Pancreas (tissue), 10 donors: ENCODE results near the gene SLC6A5. TPM values are rescaled to one million over a fixed set of nuclear protein-coding genes. Genes with fewer than 3 reads are reported as not detected.

Source experiments
- ATAC-seq, 4 donors: fragments of 200-7000 bp; cut with Tn5 transposase; one replicate each; pipeline versions ENCODE4 v1.8.0 to v1.9.1; 2020; ENCODE audit warnings: mild to moderate bottlenecking in 4 of 4, moderate library complexity in 4 of 4
- DNase-seq, 6 donors: peaks; one replicate each; pipeline ENCODE4 v3.0.0-alpha.2; 2020
- FAIRE-seq: peaks from 2 replicates; lab custom pipeline; 2012; peaks lifted over from hg19 to GRCh38; lab: Jason Lieb, UNC
- H3K27ac ChIP-seq, 4 donors: fragments of 200-600 bp; sonication (generic); 1 replicate in 3 of 4; 2 replicates in 1 of 4; pipeline versions ENCODE4 v1.5.0 to v1.8.0; 2020
- H3K27me3 ChIP-seq, 4 donors: fragments of 200-600 bp; one replicate each; pipeline ENCODE4 v1.8.0; 2021
- H3K36me3 ChIP-seq, 3 donors: fragments of 200-600 bp; sonication (generic) in 1 of 3; one replicate each; pipeline versions ENCODE4 v1.5.0 to v1.8.0; 2020 to 2021
- H3K4me1 ChIP-seq, 3 donors: fragments of 200-600 bp; one replicate each; pipeline ENCODE4 v1.8.0; 2021
- H3K4me3 ChIP-seq, 4 donors: fragments of 200-600 bp; sonication (generic) in 2 of 4; one replicate each; pipeline versions ENCODE4 v1.5.0 to v1.8.0; 2020 to 2021
- H3K9me3 ChIP-seq, 4 donors: fragments of 200-600 bp; one replicate each; pipeline ENCODE4 v1.8.0; 2021
- WGBS, 2 donors: extraction: QIAGEN DNeasy Blood & Tissue Kit; methylation state at CpG; one replicate each; pipeline ENCODE4 v1.1.7; 2013; 5-methylcytosine and 5-hydroxymethylcytosine counted together
- intact Hi-C, 3 donors: fragments of 100-400 bp; cut with DNase I; formaldehyde crosslinking; loops; one replicate each; pipeline versions ENCODE4 v1.11.1 to v1.14.2; 2022
- polyA plus RNA-seq, 2 donors: library from polyadenylated mRNA; stranded (reverse); fragments of 200-250 nt; gene quantifications; one replicate each; pipeline ENCODE4 v1.2.3, GENCODE V29; 2013
- total RNA-seq, 6 donors: library from RNA; stranded (reverse); fragmentation: NEBNext Ultra II Directional in 4 of 6; extraction: Animal tissue kit (Norgen Biotek cat#: 25700) in 4 of 6; gene quantifications; one replicate each; pipeline versions ENCODE4 v1.2.1 to v1.2.4, GENCODE V29; 2021 to 2023
- TF ChIP-seq, protein P1 (sequence below), 4 donors: fragments of 200-600 bp; sonication (generic) in 3 of 4; IDR thresholded peaks; one replicate each; pipeline versions ENCODE4 v1.5.0 to v1.8.0; 2021; ENCODE audit warnings: antibody characterized with exemption in 4 of 4
- donor health status: healthy with polysubstance abuse.
- donor health status: DM: no; HTN: no; CAD: no; lungs with moderate emphysema.
- donor health status: DM: no; HTN: no; CAD: no.
- donor health status: control.
- donor health status: control.
- donor health status: Bipolar disorder and iron deficiency.
- donor health status: DM: yes; HTN: yes; CAD: no.
- donor health status: DM: no; HTN: no; CAD: no.
- donor health status: DM: no; HTN: no; CAD: no.
- donor health status: DM: yes; HTN: yes; CAD: no.

Gene SLC6A5
- total and polyA plus RNA-seq, 8 donors = not detected

DNA sequence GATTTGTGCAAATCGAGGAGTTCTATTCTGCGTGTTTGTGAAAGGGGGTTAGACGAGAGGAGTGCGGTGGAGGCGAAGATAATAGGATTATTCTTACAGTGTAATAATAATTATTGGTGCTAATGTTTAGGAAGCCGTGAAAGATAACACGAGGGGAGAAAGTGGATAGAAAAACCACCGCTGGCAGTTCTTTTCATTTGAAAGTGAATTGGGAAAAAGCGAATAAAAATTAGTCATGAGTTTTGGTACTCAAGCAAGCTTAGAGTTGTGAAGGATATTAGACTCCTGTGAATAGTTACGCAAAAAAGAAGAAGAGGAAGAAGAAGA is 575 bp downstream of the SLC6A5 start:
- no peaks in the 10 kb centered on the region for H3K4me1 ChIP-seq
- no peaks in the 10 kb centered on the region for H3K36me3 ChIP-seq
- H3K4me3 ChIP-seq = no peak overlapping the region
- H3K9me3 ChIP-seq = no peaks in the 10 kb centered on the region
- DNase-seq (no peak), ATAC-seq (no peak), FAIRE-seq (no peak)
- WGBS, 2 donors = 14 to 16% methylated on average over 10 of the region's 10 CpGs
- H3K27me3 ChIP-seq = peaks cover 0 to 45% (median 19%) of the 10 kb centered on the region in 4 donors
- TF ChIP-seq, protein P1, sequence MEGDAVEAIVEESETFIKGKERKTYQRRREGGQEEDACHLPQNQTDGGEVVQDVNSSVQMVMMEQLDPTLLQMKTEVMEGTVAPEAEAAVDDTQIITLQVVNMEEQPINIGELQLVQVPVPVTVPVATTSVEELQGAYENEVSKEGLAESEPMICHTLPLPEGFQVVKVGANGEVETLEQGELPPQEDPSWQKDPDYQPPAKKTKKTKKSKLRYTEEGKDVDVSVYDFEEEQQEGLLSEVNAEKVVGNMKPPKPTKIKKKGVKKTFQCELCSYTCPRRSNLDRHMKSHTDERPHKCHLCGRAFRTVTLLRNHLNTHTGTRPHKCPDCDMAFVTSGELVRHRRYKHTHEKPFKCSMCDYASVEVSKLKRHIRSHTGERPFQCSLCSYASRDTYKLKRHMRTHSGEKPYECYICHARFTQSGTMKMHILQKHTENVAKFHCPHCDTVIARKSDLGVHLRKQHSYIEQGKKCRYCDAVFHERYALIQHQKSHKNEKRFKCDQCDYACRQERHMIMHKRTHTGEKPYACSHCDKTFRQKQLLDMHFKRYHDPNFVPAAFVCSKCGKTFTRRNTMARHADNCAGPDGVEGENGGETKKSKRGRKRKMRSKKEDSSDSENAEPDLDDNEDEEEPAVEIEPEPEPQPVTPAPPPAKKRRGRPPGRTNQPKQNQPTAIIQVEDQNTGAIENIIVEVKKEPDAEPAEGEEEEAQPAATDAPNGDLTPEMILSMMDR (IDR thresholded peaks at IDR 0.05) = no peak
- H3K27ac ChIP-seq = no peak overlapping the region
- intact Hi-C loops = loop anchor here in 1 of 3 donors (10.0 kb wide), 1 partner anchor 215 kb away; the partner anchor contains the start of gene PRMT3

DNA sequence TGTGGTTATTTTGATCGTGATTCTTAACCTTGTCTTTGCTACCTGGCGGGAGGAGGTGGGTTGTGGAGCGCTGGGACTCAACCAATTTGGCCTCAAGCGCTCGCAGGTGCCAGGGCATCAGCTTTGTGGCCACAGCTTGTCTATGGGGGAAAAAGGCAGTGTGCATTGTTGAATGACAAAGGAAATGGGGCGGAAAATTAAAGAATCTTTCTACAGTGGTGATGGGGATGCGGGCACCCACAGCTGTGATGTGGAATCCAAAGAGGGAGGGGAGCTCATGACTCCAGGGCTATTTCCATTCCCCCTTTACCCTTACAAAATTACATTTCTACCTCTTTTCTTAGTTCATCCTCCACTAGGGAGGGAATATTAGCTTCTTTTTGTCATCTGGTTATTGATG is 1.1 kb downstream of the SLC6A5 start:
- ATAC-seq (no peak), FAIRE-seq (no peak), DNase-seq (no peak)
- H3K9me3 ChIP-seq = no peaks in the 10 kb centered on the region
- no peaks in the 10 kb centered on the region for H3K36me3 ChIP-seq
- no peaks in the 10 kb centered on the region for H3K4me1 ChIP-seq
- no peak overlapping the region for H3K27ac ChIP-seq
- H3K4me3 ChIP-seq = no peak overlapping the region
- H3K27me3 ChIP-seq = peaks cover 0 to 50% (median 19%) of the 10 kb centered on the region in 4 donors
- 11 to 17% methylated on average over 7 of the region's 7 CpGs for WGBS, 2 donors
- intact Hi-C loops = loop anchor here in 1 of 3 donors (10.0 kb wide), 1 partner anchor 216 kb away; the partner anchor contains the start of gene PRMT3
- TF ChIP-seq, protein P1 (IDR thresholded peaks at IDR 0.05) = no peak

DNA sequence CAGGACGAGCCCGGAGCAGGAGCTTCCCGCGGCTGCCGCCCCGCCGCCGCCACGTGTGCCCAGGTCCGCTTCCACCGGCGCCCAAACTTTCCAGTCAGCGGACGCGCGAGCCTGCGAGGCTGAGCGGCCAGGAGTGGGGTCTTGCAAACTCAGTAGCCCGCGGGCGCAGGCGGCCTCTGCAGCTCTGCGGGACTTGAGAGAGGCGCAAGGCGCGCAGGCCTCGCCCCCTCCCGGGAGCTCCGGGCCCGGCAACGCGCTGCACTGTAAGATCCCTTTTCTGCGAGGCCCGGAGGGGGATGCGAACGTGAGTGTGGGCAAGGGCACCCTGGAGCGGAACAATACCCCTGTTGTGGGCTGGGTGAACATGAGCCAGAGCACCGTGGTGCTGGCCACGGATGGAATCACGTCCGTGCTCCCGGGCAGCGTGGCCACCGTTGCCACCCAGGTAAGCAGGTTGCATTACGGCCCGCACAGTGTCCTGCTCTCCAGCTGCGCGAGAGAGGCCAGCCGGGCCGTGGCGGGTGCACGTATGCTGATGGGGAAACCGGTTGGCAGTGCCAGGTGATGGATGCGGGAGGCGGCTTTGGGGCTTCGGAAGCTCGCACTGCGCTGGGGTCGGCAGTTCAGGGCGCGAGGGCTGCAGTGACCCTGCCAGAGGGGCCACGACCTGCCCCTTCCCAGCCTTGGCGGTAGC is 2.0 kb downstream of the SLC6A5 start:
- no peak for FAIRE-seq
- no peak for ATAC-seq
- WGBS, 2 donors = 3 to 5% methylated on average over 62 to 63 of the region's 63 CpGs

DNA sequence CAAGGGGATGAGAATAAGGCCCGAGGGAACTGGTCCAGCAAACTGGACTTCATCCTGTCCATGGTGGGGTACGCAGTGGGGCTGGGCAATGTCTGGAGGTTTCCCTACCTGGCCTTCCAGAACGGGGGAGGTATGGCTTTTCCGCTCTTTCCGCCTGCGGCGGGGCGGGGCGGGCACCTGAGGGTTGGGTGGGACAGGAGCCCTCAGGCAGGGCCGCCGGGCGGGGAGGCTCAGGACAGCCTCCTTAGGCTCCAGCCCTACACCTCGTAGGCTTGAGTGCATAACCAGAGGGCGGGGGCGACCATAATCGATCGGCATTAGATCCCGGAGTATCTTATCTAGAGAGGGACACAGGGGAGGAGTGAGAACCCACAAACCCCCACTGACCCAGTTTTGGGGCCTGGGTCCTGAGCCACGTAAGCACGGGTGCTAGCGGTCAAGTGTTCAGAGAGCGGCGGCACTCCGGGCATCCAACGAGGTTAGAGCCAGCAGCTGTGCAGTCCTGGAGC is 4.9 kb downstream of the SLC6A5 start:
- TF ChIP-seq, protein P1 (IDR thresholded peaks at IDR 0.05) = no peak
- Histone ChIP-seq H3K4me3 (no peak overlapping the region), H3K27me3 (peaks cover 0 to 24% (median 12%) of the 10 kb centered on the region in 4 donors), H3K4me1 (no peaks in the 10 kb centered on the region), H3K27ac (no peak overlapping the region), H3K9me3 (no peaks in the 10 kb centered on the region), H3K36me3 (no peaks in the 10 kb centered on the region)
- intact Hi-C loops = loop anchor here in 1 of 3 donors (10.0 kb wide), 1 partner anchor 220 kb away; the partner anchor contains the start of gene PRMT3
- FAIRE-seq (no peak), DNase-seq (peak in 1 of 6 donors; percentile 48), ATAC-seq (no peak)
- WGBS, 2 donors = 6 to 13% methylated on average over 23 to 25 of the region's 25 CpGs

More for the DNA sequence above, 2.0 kb downstream of the SLC6A5 start:
- intact Hi-C loops = loop anchor here in 1 of 3 donors (10.0 kb wide), 1 partner anchor 217 kb away; the partner anchor contains the start of gene PRMT3
- no peak overlapping the region for H3K27ac ChIP-seq
- no peaks in the 10 kb centered on the region for H3K9me3 ChIP-seq
- DNase-seq = no peak
- H3K36me3 ChIP-seq = no peaks in the 10 kb centered on the region
- TF ChIP-seq, protein P1 (IDR thresholded peaks at IDR 0.05) = no peak
- no peak overlapping the region for H3K4me3 ChIP-seq
- H3K4me1 ChIP-seq = no peaks in the 10 kb centered on the region
- peaks cover 0 to 47% (median 16%) of the 10 kb centered on the region in 4 donors for H3K27me3 ChIP-seq
